ENCODE data around the gene CNTNAP2. TPM values are rescaled to one million over a fixed set of nuclear protein-coding genes. Genes with fewer than 3 reads are reported as not detected.

Gene CNTNAP2
- total and polyA plus RNA-seq, 2 of the 4 experiments (the other 2 are of a cell fraction), result not detected

- H3K4me1 ChIP-seq (ENCODE audit: control insufficient read depth, insufficient read depth, low read length), result no peaks in the 10 kb centered on the region
- no peak overlapping the region for H4K91ac ChIP-seq (ENCODE audit: insufficient read depth, low read depth, low read length)
- no peaks in the 10 kb centered on the region for H4K20me1 ChIP-seq (ENCODE audit: insufficient read depth, low read length)
- dilution Hi-C loops (cut with HindIII; ENCODE audit: low sequenced_read_pairs, unreplicated experiment), result no loop called here
- no peak overlapping the region for H3K23ac ChIP-seq (ENCODE audit: low read depth, low read length)
- no peak for ATAC-seq (ENCODE audit: low read depth)
- intact Hi-C loops (cut with micrococcal nuclease), result no loop called here
- no CpG with 5 or more reads among the region's 6 CpGs for WGBS, 2 experiments (ENCODE audit: extremely low coverage in 2 of 2, insufficient read length in 1 of 2)
- POLR2A ChIA-PET (ENCODE audit: unreplicated experiment), result no interaction called here
- H3K4ac ChIP-seq (ENCODE audit: low read depth, low read length), result no peak overlapping the region
- no peaks in the 10 kb centered on the region for H3K9me1 ChIP-seq (ENCODE audit: insufficient read depth, low read length)
- H3K4me2 ChIP-seq (ENCODE audit: low read depth, low read length), result no peak overlapping the region
- H3K27me3 ChIP-seq (ENCODE audit: control insufficient read depth, insufficient read depth, low read length), result no peaks in the 10 kb centered on the region
- no peaks in the 10 kb centered on the region for H3K79me1 ChIP-seq (ENCODE audit: low read depth in 1 of 2, low read length in 2 of 2)
- no peak overlapping the region for H2AK5ac ChIP-seq (ENCODE audit: low read depth, low read length)
- H3K27ac ChIP-seq (ENCODE audit: insufficient read depth, low read length), result no peak overlapping the region
- peaks cover 8% of the 10 kb centered on the region for H3K9me3 ChIP-seq (ENCODE audit: control insufficient read depth, insufficient read depth, low read length)
- no peak overlapping the region for H2BK120ac ChIP-seq (ENCODE audit: low read depth, low read length)
- no peak overlapping the region for H2BK15ac ChIP-seq (ENCODE audit: low read depth, low read length)
- H3K56ac ChIP-seq (ENCODE audit: extremely low read depth, insufficient read depth, low read length), result no peak overlapping the region
- DNase-seq, result no peak
- CTCF ChIA-PET, result no interaction called here
- no peaks in the 10 kb centered on the region for H3K36me3 ChIP-seq (ENCODE audit: control insufficient read depth, insufficient read depth, low read length)
- H2AFZ ChIP-seq (replicated peaks; ENCODE audit: low read length, poor library complexity), result no peak overlapping the region
- no peak overlapping the region for H2BK20ac ChIP-seq (ENCODE audit: low read depth, low read length)
- H3K9ac ChIP-seq (ENCODE audit: low read depth, low read length), result no peak overlapping the region
- no TSS peak for BruUV-seq (replicated peaks)
- no peak overlapping the region for H4K8ac ChIP-seq (ENCODE audit: low read depth in 2 of 2, low read length in 2 of 2)
- TF ChIP-seq USF2 (IDR thresholded peaks at IDR 0.05; ENCODE audit: low read depth, low read length) (no peak), FOS (IDR thresholded peaks at IDR 0.05; ENCODE audit: low read depth, low read length) (no peak), SMC3 (IDR thresholded peaks at IDR 0.05; ENCODE audit: low read depth, low read length) (no peak), RFX5 (IDR thresholded peaks at IDR 0.05; ENCODE audit: low read depth, low read length) (no peak), MAFK (IDR thresholded peaks at IDR 0.05; ENCODE audit: low read depth, low read length) (no peak), RCOR1 (IDR thresholded peaks at IDR 0.05; ENCODE audit: insufficient replicate concordance, low read length) (no peak), MAZ (IDR thresholded peaks at IDR 0.05; ENCODE audit: borderline replicate concordance, low read depth, low read length) (no peak), CHD1 (IDR thresholded peaks at IDR 0.05; ENCODE audit: low read depth, low read length) (no peak), NFE2L2 (IDR thresholded peaks at IDR 0.05; ENCODE audit: low read depth, low read length) (no peak), RAD21 (IDR thresholded peaks at IDR 0.05; ENCODE audit: low read length) (no peak)
- TF ChIP-seq, protein P1, sequence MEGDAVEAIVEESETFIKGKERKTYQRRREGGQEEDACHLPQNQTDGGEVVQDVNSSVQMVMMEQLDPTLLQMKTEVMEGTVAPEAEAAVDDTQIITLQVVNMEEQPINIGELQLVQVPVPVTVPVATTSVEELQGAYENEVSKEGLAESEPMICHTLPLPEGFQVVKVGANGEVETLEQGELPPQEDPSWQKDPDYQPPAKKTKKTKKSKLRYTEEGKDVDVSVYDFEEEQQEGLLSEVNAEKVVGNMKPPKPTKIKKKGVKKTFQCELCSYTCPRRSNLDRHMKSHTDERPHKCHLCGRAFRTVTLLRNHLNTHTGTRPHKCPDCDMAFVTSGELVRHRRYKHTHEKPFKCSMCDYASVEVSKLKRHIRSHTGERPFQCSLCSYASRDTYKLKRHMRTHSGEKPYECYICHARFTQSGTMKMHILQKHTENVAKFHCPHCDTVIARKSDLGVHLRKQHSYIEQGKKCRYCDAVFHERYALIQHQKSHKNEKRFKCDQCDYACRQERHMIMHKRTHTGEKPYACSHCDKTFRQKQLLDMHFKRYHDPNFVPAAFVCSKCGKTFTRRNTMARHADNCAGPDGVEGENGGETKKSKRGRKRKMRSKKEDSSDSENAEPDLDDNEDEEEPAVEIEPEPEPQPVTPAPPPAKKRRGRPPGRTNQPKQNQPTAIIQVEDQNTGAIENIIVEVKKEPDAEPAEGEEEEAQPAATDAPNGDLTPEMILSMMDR (conservative IDR thresholded peaks at IDR 0.05; ENCODE audit: low read depth, low read length), result no peak
- H4K5ac ChIP-seq (ENCODE audit: low read depth, low read length), result no peak overlapping the region
- in situ Hi-C loops (cut with MboI; ENCODE audit: low sequenced_read_pairs), result no loop called here
- no peak overlapping the region for H3K18ac ChIP-seq (ENCODE audit: low read depth, low read length)
- H2BK5ac ChIP-seq (ENCODE audit: low read depth, low read length, poor library complexity, severe bottlenecking), result no peak overlapping the region
- no peak overlapping the region for H2AK9ac ChIP-seq (replicated peaks; ENCODE audit: low read depth, low read length, poor library complexity)
- no peak overlapping the region for H3K14ac ChIP-seq (replicated peaks; ENCODE audit: low read depth, low read length)
- no peak overlapping the region for H3K4me3 ChIP-seq (ENCODE audit: insufficient read depth, low read depth, low read length)
Measured at GRCh38 chr7:146554556-146554955, 438.0 kb downstream of the CNTNAP2 start.
